Measurements from ENCODE around the gene COL6A2.

- TF ChIP-seq CTCF (IDR thresholded peaks at IDR 0.05): peak in 1 of 2 donors; percentile 37
- TF ChIP-seq POLR2A (IDR thresholded peaks at IDR 0.05): peak in 1 of 2 donors; percentile 43
These were observed at the start of gene COL6A2 for GRCh38 chr21:46097336-46098293.

Measured in suprapubic skin (tissue), 3 donors.